NCI-H1436 (cell line): Measurements from ENCODE around the gene SLC4A4.

Experiments used
- DNase-seq: peaks from one replicate; lab custom pipeline; 2025; lab: John Stamatoyannopoulos, UW

SLC4A4 gene

GRCh38 chr4:71338846-71339593 lies at the start of gene SLC4A4:
Gene SLC4A4 (plus strand): TSS chr4:71339020.
- no peak for DNase-seq

- DNase-seq: no peak
These were observed 48.7 kb upstream of the SLC4A4 start for GRCh38 chr4:71290074-71290473.

- DNase-seq: no peak
These were observed 48.3 kb upstream of the SLC4A4 start for GRCh38 chr4:71290476-71290875.

DNA sequence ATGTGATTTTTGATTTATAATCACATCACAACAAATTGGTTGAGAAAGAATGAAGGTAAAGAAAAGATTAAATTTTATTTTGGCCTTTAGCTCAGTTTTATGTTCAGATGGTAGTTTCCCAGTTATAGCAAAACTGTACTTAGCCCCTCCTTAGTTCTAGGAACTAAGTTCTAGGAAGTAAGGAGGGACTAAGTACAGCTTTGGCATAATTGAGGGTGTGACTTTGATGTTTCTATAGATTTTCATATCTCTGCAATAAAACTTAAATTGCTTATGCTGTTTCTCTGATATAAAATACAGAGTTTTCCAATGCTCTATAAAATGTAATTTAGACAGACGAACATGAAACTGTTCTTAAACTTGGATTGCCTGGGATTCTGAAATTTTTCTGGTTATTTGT lies 46.6 kb upstream of the SLC4A4 start:
- DNase-seq: no peak

DNA sequence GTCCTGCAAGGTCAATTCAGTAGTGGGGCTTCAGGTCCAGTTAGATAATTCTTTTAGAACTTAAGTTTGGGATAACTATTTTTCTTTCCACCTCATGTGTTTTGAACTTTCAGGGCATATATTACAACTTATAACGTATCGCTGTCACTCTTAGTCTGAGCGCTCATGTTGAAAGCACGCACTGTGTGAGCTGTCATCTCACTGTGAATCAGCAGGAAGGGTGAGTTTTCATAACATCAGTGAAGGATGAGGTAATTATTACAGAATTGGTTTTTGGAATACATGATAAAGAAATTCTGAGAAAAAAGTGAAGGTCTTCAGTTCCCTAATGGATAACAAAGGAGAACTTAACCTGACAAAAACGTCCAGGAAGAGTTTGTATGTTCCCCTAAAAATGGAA lies 45.1 kb upstream of the SLC4A4 start:
- no peak for DNase-seq

GRCh38 chr4:71294301-71294700 lies 44.5 kb upstream of the SLC4A4 start:
- no peak for DNase-seq

DNA sequence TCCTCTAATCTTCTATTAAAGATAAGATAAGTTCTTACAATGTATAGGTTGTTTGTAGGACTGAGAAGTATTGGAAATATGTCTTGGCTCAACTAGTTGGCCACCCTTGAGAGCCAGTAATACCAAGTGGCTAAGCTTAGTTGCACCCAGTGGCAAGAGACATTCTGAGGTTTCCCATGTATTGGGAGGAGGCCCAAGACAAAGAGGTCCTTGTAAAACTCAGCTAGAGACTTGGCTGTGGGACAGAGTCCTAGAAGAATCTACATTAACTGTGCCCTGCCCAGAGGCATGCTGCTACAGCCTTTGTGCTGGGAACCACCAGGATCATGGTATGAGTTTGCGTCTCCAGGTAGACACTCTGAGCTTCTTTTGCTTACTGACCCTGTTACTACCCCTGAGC lies 41.9 kb upstream of the SLC4A4 start:
- no peak for DNase-seq

DNA sequence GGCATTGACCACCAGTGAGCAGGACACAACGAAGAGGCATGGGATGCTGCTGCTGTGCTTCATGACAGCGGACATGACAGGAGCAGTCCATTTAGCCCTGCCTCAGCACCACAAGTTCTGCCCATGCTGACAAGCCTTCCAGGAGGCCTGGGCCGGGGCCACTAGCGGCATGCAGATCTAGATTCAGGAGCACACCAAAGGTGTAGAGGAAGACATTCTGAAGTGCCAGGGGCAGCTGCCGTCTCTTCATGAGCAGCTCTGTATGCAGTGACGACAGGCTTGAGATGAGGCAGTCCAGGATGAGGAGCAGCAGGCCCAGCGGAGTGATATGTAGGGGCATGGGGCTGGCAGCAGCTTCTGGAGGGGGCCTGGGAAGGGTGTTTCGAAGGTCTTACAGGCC lies 38.5 kb upstream of the SLC4A4 start:
- no peak for DNase-seq

DNA sequence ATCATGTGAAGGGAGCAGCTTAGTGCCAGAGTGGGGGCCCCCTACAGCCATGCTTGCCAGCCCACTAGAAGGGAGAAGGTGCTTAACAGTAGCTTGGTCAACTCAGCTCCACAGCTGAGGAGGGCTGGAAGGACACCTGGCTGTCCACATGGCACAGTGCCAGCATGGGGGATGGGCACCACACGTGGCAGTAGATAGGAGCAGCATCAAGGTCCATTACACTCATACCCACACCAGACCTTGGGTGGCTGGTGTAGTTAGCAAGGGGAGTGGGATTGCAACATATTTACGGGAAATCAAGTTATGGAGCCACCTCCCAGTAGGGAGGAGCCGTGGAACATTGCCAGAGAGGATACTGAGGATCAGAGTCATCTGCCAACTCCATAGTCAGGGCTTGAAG lies 37.9 kb upstream of the SLC4A4 start:
- DNase-seq: no peak

DNA sequence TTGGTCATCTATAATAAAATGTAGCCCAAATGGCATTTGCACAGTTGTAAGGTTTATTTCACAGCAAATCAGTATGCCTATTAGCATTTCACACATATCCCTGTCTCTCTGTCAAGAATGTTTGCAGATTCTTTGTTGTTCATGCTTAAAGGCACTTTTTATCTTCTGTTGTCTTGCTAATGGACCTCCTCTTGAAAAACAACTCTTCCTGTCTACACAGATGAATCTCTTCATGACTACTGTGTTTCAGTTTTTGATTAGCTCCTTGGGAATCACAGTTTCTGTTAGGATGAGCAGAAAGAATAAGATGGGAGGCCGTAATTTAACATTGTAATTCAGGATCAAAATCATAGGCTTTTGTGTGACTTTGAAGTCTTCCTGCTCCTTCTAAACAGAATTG lies 35.5 kb upstream of the SLC4A4 start:
- no peak for DNase-seq

DNA sequence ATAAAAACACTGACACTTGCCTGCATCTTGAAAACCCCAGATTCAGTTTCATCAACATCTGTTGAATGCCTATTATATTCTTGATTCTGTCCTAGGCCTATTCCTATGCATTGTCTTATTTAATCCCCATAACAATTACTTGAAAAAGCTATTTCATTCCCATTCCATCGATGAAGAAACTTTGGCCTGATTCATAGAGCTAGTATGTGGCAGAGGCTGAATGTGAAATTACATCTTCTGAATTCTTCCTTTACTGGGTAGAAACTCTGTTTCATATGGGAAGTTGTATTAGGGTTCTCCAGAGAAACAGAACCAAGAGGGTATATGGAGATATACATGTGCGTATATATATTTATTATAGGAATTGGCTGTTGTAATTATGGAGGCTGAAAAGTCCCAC lies 35.0 kb upstream of the SLC4A4 start:
- no peak for DNase-seq

- DNase-seq: no peak
These were observed 34.5 kb upstream of the SLC4A4 start for GRCh38 chr4:71304289-71304850.

- no peak for DNase-seq
These were observed 31.1 kb upstream of the SLC4A4 start for GRCh38 chr4:71307729-71308128.

DNA sequence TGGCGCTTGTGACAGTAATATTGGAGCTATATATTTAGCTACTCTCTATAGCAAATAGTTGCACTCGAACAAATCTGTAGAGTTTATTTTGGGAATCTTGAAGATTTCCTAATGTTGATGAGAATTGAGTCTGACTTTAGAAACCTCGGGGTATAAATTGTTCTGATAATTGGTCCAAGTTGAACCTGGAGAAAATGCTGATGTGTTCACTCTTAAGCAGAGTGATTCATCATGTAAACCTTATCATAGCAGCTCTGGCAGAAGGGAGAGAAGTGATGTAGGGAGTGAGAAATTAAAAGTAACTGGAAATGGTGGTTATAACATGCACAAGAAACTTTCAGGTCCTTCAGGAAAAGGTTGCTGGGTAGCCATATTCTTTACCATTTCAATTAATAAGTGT lies 16.4 kb upstream of the SLC4A4 start:
- no peak for DNase-seq

DNA sequence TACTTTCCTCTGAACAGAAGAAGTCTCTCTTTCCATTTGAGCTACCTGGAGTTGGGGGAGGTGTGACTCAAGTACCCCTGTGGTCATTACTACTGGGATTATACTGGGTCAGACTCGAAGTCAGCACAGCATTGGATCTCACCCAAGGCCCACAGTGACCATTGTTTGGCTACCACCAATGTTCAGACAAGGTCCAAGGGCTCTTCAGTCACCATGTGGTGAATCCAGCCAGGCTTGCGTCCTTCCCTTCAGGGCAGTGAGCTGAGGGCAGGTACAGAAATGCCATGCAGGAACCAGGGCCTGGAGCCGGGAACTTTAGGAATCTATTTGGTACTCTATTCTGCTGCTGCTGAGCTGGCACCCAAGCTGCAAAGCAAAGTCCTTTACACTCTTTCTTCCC lies 5.5 kb upstream of the SLC4A4 start:
- DNase-seq: no peak

- no peak for DNase-seq
These were observed 4.9 kb upstream of the SLC4A4 start for GRCh38 chr4:71333960-71334359.

- no peak for DNase-seq
These were observed 4.3 kb upstream of the SLC4A4 start for GRCh38 chr4:71334465-71334882.

DNA sequence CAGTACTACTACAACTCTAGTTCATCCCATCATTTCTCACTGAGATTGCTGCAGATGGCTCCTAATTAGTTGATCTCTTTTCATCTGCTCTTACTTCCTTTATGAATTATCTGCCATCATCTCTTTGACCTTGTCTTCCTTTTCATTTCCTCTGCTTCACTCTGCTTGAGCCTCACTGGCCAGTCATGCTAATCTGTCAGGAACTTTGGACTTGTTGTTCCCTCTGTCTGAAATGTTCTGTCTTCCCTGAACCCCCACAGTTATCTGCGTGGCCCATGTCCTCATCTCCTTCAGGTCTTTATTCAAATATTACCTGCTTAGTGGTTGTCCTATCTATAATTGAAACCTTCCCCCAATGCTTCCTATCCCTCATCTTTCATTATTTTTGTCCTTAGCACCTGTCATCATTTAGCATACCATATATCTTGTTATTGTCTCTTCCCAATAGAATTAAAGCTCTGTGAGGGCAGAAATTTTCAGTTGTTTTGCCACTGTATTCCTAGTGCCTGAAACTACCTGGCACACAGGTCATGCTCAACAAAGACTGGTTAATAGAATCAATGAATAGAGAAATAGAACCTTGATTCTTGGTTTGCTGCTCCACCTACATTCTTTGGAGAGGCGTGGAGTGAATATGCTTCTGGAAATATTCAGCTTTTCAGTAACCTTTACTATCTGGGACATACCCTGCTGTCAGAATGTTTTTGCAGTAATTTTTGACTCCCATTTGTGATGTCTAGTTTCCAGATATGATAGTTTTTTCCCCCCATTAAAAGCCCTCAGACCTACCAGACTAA lies 5.0 kb downstream of the SLC4A4 start:
- DNase-seq: no peak

GRCh38 chr4:71346710-71347109 lies 7.9 kb downstream of the SLC4A4 start:
- DNase-seq: no peak

GRCh38 chr4:71348586-71348985 lies 9.8 kb downstream of the SLC4A4 start:
- DNase-seq: no peak

DNA sequence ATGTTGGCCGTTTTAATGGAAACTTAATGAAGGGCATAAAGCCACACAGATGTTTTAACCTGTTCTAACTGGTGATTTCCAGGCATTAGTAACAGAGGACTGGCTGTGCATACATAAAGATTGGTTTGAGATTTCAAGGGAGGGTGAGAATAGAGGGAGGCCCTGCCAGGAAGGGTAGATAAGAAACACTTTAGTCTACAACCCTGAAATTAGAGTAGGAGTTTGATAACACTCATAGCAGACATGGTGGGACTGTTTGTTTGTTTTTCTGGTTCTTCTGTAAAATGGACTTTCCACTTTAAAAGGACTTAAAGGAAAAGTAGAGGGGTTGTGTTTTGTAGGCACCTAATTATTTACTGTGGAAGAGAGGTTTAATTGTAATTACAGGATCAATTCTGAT lies 16.2 kb downstream of the SLC4A4 start:
- no peak for DNase-seq

GRCh38 chr4:71355971-71356370 lies 17.2 kb downstream of the SLC4A4 start:
- DNase-seq: no peak

DNA sequence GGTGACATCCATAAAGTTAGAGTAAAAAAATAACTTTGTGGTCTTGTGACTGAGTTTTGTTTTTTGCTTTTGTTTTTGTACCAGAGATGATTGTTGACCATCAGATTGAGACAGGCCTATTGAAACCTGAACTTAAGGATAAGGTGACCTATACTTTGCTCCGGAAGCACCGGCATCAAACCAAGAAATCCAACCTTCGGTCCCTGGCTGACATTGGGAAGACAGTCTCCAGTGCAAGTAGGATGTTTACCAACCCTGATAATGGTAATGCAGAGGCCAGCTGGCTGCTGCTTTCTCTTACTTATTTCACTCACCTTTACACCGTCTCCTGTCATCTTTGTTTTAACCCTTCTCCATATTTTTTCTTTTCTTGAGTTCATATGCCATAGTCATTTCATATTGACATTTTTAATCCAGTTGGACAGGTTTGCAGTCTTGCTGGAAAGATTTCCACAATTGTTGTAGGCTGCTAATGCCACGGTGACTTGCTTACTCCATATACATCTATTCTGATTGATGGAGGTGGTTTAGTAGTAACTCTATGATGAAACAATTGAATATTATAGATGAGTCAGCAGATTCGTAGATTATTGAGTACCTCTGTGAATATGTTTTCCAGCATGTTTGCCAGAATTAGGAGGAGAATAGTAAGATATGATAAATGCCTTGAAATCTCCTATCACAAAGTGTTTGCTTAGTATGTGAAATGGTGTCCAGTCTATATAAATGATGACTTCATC lies 18.3 kb downstream of the SLC4A4 start:
- no peak for DNase-seq
